Measurements from ENCODE around the gene F10.

DNA sequence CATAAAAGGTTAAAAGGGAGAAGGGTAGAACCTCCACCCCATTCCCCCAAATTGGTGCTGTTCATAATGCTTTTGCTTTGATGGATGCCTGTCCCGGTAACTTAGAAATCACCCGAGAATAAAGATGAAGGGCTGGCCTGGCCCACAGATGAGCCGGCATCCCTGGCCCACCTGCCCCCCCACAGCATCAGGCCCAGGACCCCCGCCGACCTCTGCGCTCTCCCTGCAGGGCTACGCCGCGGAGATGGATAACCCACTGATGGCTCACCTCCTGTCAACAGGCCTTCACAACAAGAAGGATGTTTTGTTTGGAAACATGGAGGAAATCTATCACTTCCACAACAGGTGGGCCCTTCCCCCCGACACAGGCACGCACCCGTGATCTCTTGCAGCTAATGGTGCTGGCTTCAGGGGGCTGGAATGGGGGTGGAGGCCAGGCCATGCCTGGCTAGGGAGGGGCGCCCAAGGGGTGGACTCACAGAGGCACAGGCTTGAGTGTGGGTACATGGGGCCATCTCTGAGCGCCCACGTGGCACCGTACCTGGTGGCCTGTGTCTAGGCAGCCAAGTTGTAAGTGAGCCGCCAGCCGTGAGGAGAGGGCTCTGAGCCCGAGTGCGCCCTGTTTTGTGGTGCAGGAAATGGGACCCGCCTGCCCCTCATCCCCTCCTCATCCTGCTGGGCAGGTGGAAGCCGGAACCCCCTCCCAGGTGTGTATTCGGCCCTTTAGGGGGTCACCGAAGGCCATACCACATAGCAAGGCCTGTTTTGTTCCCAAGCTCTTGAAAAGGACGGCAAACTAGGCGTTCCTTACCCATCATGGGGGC is 40.2 kb upstream of the F10 start:
- TF ChIP-seq, protein P1, sequence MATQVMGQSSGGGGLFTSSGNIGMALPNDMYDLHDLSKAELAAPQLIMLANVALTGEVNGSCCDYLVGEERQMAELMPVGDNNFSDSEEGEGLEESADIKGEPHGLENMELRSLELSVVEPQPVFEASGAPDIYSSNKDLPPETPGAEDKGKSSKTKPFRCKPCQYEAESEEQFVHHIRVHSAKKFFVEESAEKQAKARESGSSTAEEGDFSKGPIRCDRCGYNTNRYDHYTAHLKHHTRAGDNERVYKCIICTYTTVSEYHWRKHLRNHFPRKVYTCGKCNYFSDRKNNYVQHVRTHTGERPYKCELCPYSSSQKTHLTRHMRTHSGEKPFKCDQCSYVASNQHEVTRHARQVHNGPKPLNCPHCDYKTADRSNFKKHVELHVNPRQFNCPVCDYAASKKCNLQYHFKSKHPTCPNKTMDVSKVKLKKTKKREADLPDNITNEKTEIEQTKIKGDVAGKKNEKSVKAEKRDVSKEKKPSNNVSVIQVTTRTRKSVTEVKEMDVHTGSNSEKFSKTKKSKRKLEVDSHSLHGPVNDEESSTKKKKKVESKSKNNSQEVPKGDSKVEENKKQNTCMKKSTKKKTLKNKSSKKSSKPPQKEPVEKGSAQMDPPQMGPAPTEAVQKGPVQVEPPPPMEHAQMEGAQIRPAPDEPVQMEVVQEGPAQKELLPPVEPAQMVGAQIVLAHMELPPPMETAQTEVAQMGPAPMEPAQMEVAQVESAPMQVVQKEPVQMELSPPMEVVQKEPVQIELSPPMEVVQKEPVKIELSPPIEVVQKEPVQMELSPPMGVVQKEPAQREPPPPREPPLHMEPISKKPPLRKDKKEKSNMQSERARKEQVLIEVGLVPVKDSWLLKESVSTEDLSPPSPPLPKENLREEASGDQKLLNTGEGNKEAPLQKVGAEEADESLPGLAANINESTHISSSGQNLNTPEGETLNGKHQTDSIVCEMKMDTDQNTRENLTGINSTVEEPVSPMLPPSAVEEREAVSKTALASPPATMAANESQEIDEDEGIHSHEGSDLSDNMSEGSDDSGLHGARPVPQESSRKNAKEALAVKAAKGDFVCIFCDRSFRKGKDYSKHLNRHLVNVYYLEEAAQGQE (IDR thresholded peaks at IDR 0.05; ENCODE audit: insufficient replicate concordance, low read depth), result no peak
- TF ChIP-seq CTCF (IDR thresholded peaks at IDR 0.05; ENCODE audit: insufficient read depth, low read length), result no peak
- TF ChIP-seq POLR2AphosphoS5 (IDR thresholded peaks at IDR 0.05; ENCODE audit: low read depth), result no peak
